ENCODE measurements around the gene KRTAP5-2.

KRTAP5-2 gene

GRCh38 chr11:1641096-1641495, 43.0 kb upstream of the KRTAP5-2 start:
- no peak for DNase-seq (ENCODE audit: low read depth, low spot score)
- no peak for TF ChIP-seq CTCF (IDR thresholded peaks at IDR 0.05; ENCODE audit: low read depth, low read length)
- in situ Hi-C loops (cut with HindIII; ENCODE audit: low sequenced_read_pairs) = no loop called here
- no peak overlapping the region for H3K4me3 ChIP-seq (ENCODE audit: low read depth, low read length)

- no peak overlapping the region for H3K4me3 ChIP-seq (ENCODE audit: low read depth, low read length)
- TF ChIP-seq CTCF (IDR thresholded peaks at IDR 0.05; ENCODE audit: low read depth, low read length) = peak; percentile 91
- in situ Hi-C loops (cut with HindIII; ENCODE audit: low sequenced_read_pairs) = no loop called here
- no peak for DNase-seq (ENCODE audit: low read depth, low spot score)
These were observed 42.2 kb upstream of the KRTAP5-2 start for GRCh38 chr11:1640076-1640946.

GRCh38 chr11:1639666-1640065, 41.6 kb upstream of the KRTAP5-2 start:
- no peak for DNase-seq (ENCODE audit: low read depth, low spot score)
- in situ Hi-C loops (cut with HindIII; ENCODE audit: low sequenced_read_pairs) = no loop called here
- no peak overlapping the region for H3K4me3 ChIP-seq (ENCODE audit: low read depth, low read length)
- no peak for TF ChIP-seq CTCF (IDR thresholded peaks at IDR 0.05; ENCODE audit: low read depth, low read length)

- in situ Hi-C loops (cut with HindIII; ENCODE audit: low sequenced_read_pairs) = no loop called here
- DNase-seq (ENCODE audit: low read depth, low spot score) = no peak
- no peak for TF ChIP-seq CTCF (IDR thresholded peaks at IDR 0.05; ENCODE audit: low read depth, low read length)
- no peak overlapping the region for H3K4me3 ChIP-seq (ENCODE audit: low read depth, low read length)
These were observed 41.1 kb upstream of the KRTAP5-2 start for GRCh38 chr11:1639102-1639620.

GRCh38 chr11:1638344-1638743, 40.2 kb upstream of the KRTAP5-2 start:
- DNase-seq (ENCODE audit: low read depth, low spot score) = no peak
- no peak for TF ChIP-seq CTCF (IDR thresholded peaks at IDR 0.05; ENCODE audit: low read depth, low read length)
- no peak overlapping the region for H3K4me3 ChIP-seq (ENCODE audit: low read depth, low read length)
- in situ Hi-C loops (cut with HindIII; ENCODE audit: low sequenced_read_pairs) = no loop called here

GRCh38 chr11:1637628-1638027, 39.5 kb upstream of the KRTAP5-2 start:
- no peak for DNase-seq (ENCODE audit: low read depth, low spot score)
- H3K4me3 ChIP-seq (ENCODE audit: low read depth, low read length) = no peak overlapping the region
- in situ Hi-C loops (cut with HindIII; ENCODE audit: low sequenced_read_pairs) = no loop called here
- no peak for TF ChIP-seq CTCF (IDR thresholded peaks at IDR 0.05; ENCODE audit: low read depth, low read length)

Data from astrocyte of the spinal cord (primary cell).